Activated naive CD8-positive, alpha-beta T cell treated with anti-CD3 and anti-CD28 coated beads for 36 hours (primary cell): ENCODE data around the gene NOX5. TPM values are rescaled to one million over a fixed set of nuclear protein-coding genes. Genes with fewer than 3 reads are reported as not detected.
"Not testable (repeated sequence)": the region's sequence is repeated elsewhere in the genome, so short reads cannot be mapped to it uniquely, and the experiment has no call there.

Experiments
- DNase-seq: peaks from one replicate; pipeline ENCODE4 v3.0.0; 2021
- H3K27ac Mint-ChIP-seq: one replicate; pipeline ENCODE4 v1.8.0; 2022; ENCODE audit warnings: mild to moderate bottlenecking, moderate library complexity, mixed read lengths
- H3K27me3 Mint-ChIP-seq: one replicate; pipeline ENCODE4 v1.8.0; 2022; ENCODE audit warnings: mild to moderate bottlenecking, mixed read lengths
- H3K36me3 Mint-ChIP-seq: one replicate; pipeline ENCODE4 v1.8.0; 2021; ENCODE audit warnings: mild to moderate bottlenecking, mixed read lengths
- H3K4me1 Mint-ChIP-seq: one replicate; pipeline ENCODE4 v1.8.0; 2021; ENCODE audit warnings: mixed read lengths
- H3K4me3 Mint-ChIP-seq: one replicate; pipeline ENCODE4 v1.8.0; 2022; ENCODE audit warnings: mild to moderate bottlenecking, moderate library complexity, mixed read lengths
- H3K9me3 Mint-ChIP-seq: one replicate; pipeline ENCODE4 v1.8.0; 2022; ENCODE audit warnings: mixed read lengths
- total RNA-seq, 2 experiments: library from RNA; stranded (reverse); gene quantifications; one replicate each; pipeline ENCODE4 v1.2.3, GENCODE V29; 2021

NOX5 gene, protein sequence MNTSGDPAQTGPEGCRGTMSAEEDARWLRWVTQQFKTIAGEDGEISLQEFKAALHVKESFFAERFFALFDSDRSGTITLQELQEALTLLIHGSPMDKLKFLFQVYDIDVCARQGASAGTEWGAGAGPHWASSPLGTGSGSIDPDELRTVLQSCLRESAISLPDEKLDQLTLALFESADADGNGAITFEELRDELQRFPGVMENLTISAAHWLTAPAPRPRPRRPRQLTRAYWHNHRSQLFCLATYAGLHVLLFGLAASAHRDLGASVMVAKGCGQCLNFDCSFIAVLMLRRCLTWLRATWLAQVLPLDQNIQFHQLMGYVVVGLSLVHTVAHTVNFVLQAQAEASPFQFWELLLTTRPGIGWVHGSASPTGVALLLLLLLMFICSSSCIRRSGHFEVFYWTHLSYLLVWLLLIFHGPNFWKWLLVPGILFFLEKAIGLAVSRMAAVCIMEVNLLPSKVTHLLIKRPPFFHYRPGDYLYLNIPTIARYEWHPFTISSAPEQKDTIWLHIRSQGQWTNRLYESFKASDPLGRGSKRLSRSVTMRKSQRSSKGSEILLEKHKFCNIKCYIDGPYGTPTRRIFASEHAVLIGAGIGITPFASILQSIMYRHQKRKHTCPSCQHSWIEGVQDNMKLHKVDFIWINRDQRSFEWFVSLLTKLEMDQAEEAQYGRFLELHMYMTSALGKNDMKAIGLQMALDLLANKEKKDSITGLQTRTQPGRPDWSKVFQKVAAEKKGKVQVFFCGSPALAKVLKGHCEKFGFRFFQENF
- not detected for total RNA-seq

DNA sequence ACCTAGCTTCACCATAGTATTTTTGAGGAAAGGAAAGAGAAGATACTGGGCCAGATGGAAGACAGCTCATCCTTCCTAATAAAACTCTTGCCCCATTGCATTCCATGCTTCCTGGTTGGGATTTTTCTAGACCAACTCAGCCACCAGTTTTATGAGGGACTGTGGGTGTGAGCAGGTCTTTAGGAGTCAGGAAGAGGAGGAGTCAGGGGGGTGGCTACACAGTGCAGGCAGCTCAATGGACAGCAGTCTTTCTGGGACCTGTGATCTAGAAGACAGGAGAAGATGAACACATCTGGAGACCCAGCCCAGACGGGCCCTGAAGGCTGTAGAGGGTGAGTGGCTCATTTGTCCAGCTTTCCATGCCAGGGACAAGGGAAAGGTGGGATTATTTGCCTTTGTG is at the start of gene NOX5:
Gene NOX5, plus strand, starts transcription at position 242 of the 400 bp plus-strand sequence. Its CDS starts 41 bp downstream, at position 283.
- H3K27me3 Mint-ChIP-seq = peaks cover 4% of the 10 kb centered on the region
- H3K4me1 Mint-ChIP-seq = no peaks in the 10 kb centered on the region
- no peak for DNase-seq

DNA sequence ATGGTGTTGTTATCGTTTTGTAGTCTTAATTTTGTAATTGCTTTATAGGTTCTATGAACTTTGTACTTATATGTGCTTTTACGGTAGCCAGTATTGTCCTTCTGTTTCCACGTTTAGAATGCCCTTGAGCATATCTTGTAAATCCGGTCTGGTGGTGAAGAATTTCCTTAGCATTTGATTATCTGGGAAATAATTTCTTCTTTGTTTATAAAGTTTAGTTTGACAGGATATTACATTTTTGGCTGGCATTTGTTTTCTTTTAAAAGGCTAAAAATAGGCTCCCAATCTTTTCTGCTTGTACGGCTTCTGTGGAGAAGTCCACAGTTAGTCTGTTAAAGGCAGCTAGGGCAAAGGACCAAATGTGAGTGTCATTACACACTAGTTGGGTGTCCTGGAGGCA is 47.5 kb upstream of the NOX5 start:
- H3K9me3 Mint-ChIP-seq = peaks cover 15% of the 10 kb centered on the region
- no peak overlapping the region for H3K4me3 Mint-ChIP-seq
- peaks cover 32% of the 10 kb centered on the region for H3K27me3 Mint-ChIP-seq
- no peak overlapping the region for H3K27ac Mint-ChIP-seq
- H3K4me1 Mint-ChIP-seq = no peaks in the 10 kb centered on the region
- DNase-seq = no peak
- no peaks in the 10 kb centered on the region for H3K36me3 Mint-ChIP-seq

More for the DNA sequence above, at the start of gene NOX5:
- Mint-ChIP-seq H3K27ac (no peak within 1 kb of the TSS), H3K9me3 (peaks cover 5% of the 10 kb centered on the region), H3K36me3 (peaks cover 3% of the 10 kb centered on the region), H3K4me3 (no peak within 1 kb of the TSS)

DNA sequence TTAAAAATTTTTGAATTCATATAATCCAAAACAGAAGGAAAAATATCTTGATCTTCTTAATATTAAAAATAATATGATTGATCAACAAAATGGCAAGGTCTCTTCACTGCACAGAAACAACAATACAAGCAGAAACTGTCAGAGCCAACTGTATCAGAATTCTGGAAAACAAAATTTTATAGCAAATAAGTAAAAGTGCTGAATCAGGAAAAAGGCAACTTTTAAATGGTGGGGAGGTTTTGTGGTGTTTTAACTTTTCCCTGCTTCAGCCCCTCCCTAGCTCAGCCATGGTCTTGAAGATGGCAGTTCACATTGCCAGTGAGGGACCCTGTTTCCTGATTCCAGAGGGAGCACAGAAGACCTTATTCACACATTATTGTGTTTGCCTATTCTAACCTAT is 46.5 kb upstream of the NOX5 start:
- no peaks in the 10 kb centered on the region for H3K36me3 Mint-ChIP-seq
- DNase-seq = no peak
- no peak overlapping the region for H3K4me3 Mint-ChIP-seq
- H3K27ac Mint-ChIP-seq = no peak overlapping the region
- peaks cover 14% of the 10 kb centered on the region for H3K9me3 Mint-ChIP-seq
- H3K27me3 Mint-ChIP-seq = peaks cover 29% of the 10 kb centered on the region
- no peaks in the 10 kb centered on the region for H3K4me1 Mint-ChIP-seq

DNA sequence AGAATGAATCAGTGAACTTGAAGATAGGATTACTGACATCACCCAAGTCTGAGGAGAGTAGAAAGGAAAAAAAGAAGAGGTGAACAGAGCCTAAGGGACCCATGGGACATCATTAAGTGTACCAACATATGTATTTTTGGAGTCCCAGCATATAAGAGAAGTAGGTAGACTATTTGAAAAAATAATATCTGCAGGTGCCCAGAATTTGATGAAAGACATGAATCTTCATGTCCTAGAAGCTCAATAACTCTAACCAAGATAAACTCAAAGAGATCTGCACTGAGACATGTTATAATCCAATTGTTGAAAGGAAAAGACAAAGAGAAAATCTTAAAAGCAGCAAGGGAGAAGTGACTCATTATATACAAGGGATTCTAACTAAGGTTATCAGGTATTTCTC is 45.2 kb upstream of the NOX5 start:
- no peak for DNase-seq
- Mint-ChIP-seq H3K27ac (no peak overlapping the region), H3K36me3 (no peaks in the 10 kb centered on the region), H3K4me1 (no peaks in the 10 kb centered on the region), H3K27me3 (peaks cover 37% of the 10 kb centered on the region), H3K4me3 (no peak overlapping the region), H3K9me3 (peaks cover 14% of the 10 kb centered on the region)

DNA sequence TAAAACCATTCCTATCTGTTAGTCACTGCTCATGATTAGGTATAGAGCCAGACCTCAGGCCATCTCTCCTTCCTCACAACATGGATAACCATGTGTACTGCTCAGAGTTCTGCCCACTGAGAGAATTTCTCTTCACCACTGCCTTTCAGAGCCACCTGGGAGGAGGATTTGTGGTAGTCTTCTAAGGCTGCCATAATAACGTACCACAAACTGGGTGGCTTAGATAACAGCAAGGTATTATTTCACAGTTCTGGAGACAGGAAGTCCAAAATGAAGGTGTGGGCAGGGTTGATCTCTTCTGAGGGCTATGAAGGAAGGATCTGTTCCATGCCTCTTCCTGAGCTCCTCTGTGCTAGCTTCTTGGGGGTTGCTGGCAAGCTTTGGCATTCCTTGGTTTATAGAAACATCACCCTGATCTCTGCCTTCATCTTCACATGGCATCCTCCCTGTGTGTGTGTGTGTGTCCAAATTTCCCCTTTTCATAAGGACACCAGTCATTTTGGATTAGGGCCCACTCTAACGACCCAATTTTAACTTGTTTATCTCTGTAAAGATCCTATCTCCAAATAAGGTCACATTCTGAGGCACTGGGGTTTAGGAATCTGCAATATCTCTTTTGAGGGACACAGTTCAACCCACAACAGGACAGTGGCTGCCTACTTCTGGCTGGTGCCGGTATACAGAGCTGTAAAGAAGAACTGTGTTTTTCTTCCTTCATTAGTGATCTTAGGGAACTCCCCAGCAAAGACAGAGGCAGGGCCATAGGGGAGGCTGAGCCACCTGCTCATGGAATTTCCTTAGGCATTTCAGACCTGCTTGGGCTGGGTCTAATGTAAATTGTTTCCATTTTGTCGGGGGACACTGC is 42.1 kb upstream of the NOX5 start:
- no peaks in the 10 kb centered on the region for H3K36me3 Mint-ChIP-seq
- H3K27me3 Mint-ChIP-seq = peaks cover 36% of the 10 kb centered on the region
- no peak overlapping the region for H3K4me3 Mint-ChIP-seq
- no peak for DNase-seq
- peaks cover 13% of the 10 kb centered on the region for H3K9me3 Mint-ChIP-seq
- H3K27ac Mint-ChIP-seq = no peak overlapping the region
- peaks cover 2% of the 10 kb centered on the region for H3K4me1 Mint-ChIP-seq

DNA sequence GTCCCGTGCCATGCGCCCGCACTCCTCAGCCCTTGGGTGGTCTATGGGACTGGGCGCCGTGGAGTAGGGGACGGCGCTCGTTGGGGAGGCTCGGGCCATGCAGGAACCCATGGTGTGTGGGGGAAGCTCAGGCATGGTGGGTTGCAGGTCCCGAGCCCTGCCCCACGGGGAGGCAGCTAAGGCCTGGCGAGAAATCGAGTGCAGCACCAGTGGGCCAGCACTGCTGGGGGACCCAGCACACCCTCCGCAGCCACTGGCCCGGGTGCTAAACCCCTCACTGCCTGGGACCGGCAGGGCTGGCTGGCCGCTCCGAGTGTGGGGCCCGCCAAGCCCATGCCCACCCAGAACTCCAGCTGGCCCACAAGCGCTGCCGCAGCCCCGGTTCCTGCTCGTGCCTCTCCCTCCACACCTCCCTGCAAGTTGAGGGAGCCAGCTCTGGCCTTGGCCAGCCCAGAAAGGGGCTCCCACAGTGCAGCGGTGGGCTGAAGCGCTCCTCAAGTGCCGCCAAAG is 38.8 kb upstream of the NOX5 start:
- DNase-seq = not testable (repeated sequence)
- peaks cover 10% of the 10 kb centered on the region for H3K9me3 Mint-ChIP-seq

DNA sequence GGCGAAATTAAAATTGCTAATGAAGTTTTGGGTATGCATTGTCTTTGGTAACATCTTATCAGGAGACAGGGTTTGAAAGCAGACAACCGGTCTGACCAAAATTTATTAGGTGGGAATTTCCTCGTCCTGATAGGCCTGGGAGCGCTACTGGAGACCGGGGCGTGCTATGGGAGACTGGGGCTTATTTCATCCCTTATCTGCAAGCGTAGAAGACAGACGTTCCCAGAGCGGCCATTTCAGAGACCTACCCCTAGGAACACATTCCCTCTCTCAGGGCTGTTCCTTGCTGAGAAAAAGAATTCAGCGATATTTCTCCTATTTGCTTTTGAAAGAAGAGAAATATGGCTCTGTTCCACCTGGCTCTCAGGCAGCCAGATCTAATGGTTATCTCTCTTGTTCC is 37.1 kb upstream of the NOX5 start:
- H3K4me3 Mint-ChIP-seq, DNase-seq, H3K4me1 Mint-ChIP-seq, H3K27ac Mint-ChIP-seq, H3K36me3 Mint-ChIP-seq: not testable (repeated sequence)
- Mint-ChIP-seq H3K9me3 (peaks cover 10% of the 10 kb centered on the region), H3K27me3 (peaks cover 38% of the 10 kb centered on the region)

More for the DNA sequence above, 38.8 kb upstream of the NOX5 start:
- not testable (repeated sequence) for H3K4me1 Mint-ChIP-seq, H3K4me3 Mint-ChIP-seq, H3K36me3 Mint-ChIP-seq, H3K27ac Mint-ChIP-seq
- H3K27me3 Mint-ChIP-seq = peaks cover 32% of the 10 kb centered on the region

DNA sequence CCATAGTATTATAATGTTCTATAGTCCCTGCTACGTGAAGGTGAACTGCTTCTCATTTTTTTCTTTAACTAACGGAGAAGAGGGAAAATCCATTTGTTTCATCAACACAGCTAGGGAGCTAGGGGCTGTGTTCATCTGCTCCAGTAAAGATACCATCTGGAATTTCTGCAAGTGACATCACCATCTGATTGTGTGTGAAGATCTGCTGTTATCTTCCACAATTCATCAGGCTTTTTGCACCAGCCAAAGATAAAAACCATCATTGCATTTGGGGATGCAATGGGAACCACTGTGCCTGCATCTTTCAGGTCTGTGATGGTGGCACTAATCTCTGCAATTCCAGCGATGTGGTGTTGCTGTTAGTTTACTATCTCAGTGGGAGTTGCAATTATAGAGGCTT is 35.5 kb upstream of the NOX5 start:
- Mint-ChIP-seq H3K4me3 (no peak overlapping the region), H3K27me3 (peaks cover 31% of the 10 kb centered on the region), H3K9me3 (peaks cover 10% of the 10 kb centered on the region), H3K4me1 (peaks cover 2% of the 10 kb centered on the region), H3K27ac (no peak overlapping the region), H3K36me3 (no peaks in the 10 kb centered on the region)
- no peak for DNase-seq

DNA sequence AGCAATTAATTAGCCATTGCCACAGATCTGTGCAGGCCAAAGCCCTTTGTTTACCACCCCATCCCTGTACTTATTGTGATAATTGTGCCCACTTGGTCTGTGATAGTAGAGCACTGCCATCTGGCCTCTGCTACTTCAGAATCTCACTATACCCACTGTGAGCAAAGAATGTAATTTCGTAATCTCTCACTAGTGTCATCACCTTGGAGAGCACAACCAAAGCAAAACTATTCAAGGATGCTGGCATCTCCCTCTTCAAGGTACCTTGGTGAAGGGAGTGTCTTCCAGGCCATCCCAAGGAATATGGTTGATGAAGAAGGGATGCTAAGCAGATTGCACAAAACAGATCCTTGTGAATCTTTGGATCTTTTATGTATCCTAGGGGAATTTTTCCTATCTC is 34.7 kb upstream of the NOX5 start:
- Mint-ChIP-seq H3K27me3 (peaks cover 23% of the 10 kb centered on the region), H3K4me3 (no peak overlapping the region), H3K27ac (no peak overlapping the region), H3K36me3 (no peaks in the 10 kb centered on the region), H3K4me1 (no peaks in the 10 kb centered on the region), H3K9me3 (peaks cover 10% of the 10 kb centered on the region)
- no peak for DNase-seq

DNA sequence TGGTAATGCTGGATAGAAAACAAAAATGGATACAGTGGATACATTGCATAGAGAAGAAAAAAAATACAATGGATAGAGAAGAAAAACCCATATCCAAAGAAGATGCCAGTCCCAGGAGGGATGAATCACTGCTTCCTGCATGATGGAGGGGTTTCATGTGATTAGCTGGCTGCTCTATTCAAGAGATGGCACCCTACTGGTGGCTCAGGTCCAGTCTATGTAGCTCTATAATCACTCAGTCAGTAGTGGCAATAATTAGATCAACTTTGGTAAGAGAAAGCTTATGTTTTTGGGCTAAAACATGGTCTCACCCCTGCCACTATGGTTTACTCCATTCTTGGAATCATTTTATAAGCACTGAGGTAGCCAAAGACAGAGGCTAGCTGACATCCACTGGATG is 33.7 kb upstream of the NOX5 start:
- no peak overlapping the region for H3K4me3 Mint-ChIP-seq
- no peak for DNase-seq
- H3K27me3 Mint-ChIP-seq = peaks cover 18% of the 10 kb centered on the region
- H3K36me3 Mint-ChIP-seq = no peaks in the 10 kb centered on the region
- peaks cover 10% of the 10 kb centered on the region for H3K9me3 Mint-ChIP-seq
- no peaks in the 10 kb centered on the region for H3K4me1 Mint-ChIP-seq
- H3K27ac Mint-ChIP-seq = no peak overlapping the region

DNA sequence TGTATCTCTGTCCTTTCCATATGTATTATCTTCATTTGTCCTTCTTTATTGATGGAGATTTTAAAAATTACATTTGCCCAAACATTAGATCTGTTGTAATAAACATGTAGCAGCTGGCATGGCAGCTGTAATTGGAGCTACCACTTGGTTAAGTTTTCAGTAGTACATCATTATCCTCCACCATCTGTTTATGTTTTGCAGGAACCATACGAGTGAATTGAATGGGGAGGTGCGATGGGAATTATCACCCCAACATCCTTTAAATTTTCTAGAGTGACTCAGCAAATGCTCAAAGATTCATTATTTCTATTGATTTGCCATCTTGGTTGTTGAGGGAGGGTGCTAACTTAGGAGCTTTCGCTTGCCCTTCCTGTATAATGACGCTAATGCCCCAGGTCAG is 32.6 kb upstream of the NOX5 start:
- H3K4me3 Mint-ChIP-seq = no peak overlapping the region
- no peaks in the 10 kb centered on the region for H3K4me1 Mint-ChIP-seq
- H3K9me3 Mint-ChIP-seq = peaks cover 6% of the 10 kb centered on the region
- H3K27me3 Mint-ChIP-seq = peaks cover 13% of the 10 kb centered on the region
- no peaks in the 10 kb centered on the region for H3K36me3 Mint-ChIP-seq
- no peak overlapping the region for H3K27ac Mint-ChIP-seq
- no peak for DNase-seq

DNA sequence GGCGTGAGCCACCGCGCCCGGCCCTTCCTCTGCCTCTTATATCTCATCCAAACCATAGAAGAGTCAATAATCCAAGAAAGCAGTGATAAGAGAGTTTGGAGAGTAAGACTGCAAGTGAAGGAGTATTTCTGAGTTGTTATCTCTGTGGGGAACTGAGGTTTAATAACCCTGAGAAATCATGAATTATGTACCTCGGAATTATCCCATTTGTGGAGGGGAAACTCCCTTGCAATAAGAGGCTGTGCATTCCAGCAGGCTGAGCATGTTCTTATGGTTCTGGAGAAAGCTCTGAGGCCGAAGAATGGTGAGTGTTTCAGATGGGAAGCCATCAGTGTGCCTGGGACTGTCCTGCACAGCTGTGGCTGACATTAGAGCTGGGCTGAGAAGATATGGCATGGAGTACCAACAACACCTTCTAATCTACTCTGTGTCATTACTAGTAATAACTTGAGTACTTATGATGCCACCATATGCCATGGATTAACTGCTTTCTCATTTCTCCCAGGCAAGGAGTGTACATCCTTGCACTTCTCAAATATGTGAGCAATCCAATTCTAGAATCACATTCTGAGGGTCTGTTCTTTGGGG is 31.4 kb upstream of the NOX5 start:
- Mint-ChIP-seq H3K9me3 (peaks cover 2% of the 10 kb centered on the region), H3K4me1 (no peaks in the 10 kb centered on the region), H3K27ac (no peak overlapping the region), H3K27me3 (peaks cover 10% of the 10 kb centered on the region), H3K36me3 (no peaks in the 10 kb centered on the region), H3K4me3 (no peak overlapping the region)
- DNase-seq = no peak

DNA sequence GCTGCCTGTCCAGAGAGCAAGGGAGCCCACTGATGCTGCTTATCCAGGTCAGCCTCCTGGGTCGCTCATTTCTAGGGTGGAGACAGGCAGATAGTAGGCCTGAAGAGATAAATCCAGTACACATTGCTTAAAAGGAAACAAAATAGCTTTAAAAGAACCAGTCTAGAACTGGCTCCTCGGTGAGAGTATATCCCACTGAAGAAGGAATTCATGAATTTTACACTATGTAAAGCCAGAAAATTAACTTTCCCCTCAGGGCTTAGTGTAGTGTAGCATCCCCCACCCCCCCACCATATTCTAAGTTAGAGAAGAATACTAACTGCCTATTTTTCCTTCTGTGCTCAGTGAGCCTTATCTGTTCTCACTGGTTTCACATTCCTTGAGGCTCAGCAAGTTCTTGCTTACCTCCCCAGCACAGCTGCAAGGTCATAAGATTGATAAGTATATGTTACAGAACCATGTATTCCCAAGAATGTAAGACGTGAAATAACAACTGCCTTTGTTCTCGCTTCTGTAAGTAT is 30.5 kb upstream of the NOX5 start:
- Mint-ChIP-seq H3K9me3 (no peaks in the 10 kb centered on the region), H3K27ac (no peak overlapping the region), H3K27me3 (peaks cover 10% of the 10 kb centered on the region), H3K36me3 (no peaks in the 10 kb centered on the region), H3K4me3 (no peak overlapping the region), H3K4me1 (no peaks in the 10 kb centered on the region)
- no peak for DNase-seq

DNA sequence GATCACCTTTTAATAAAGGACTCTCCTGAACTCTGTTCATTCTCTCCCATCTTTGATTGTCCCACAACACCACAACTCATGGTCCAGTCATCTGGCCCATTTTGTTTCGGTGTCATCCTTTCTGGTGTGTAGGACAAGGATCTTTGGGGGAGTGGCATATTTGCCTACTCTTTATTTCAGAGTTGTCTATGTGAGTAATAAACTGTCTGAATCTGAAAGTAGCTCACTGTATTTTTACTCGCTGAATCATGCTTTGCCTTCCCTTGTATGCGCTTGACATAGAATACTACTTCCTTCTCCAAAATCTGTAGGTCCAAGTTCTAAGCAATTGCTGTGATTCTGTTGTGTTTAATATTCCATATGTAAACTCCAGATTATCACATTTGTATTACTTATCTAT is 29.9 kb upstream of the NOX5 start:
- no peaks in the 10 kb centered on the region for H3K4me1 Mint-ChIP-seq
- no peaks in the 10 kb centered on the region for H3K36me3 Mint-ChIP-seq
- H3K27ac Mint-ChIP-seq = no peak overlapping the region
- DNase-seq = no peak
- H3K9me3 Mint-ChIP-seq = no peaks in the 10 kb centered on the region
- H3K4me3 Mint-ChIP-seq = no peak overlapping the region
- peaks cover 10% of the 10 kb centered on the region for H3K27me3 Mint-ChIP-seq
